GM12801 (cell line): Measurements from ENCODE around the gene APPL2.

Experiments used
- CTCF ChIP-seq: IDR thresholded peaks from one replicate; pipeline ENCODE4 v1.5.1; 2011; ENCODE audit warnings: control low read depth; ENCODE audit not compliant: insufficient read length; ENCODE audit errors: extremely low read depth

The APPL2 gene

GRCh38 chr12:105189293-105189692 is 46.7 kb downstream of the APPL2 start:
- no peak for TF ChIP-seq CTCF

- TF ChIP-seq CTCF, result no peak
Observed at GRCh38 chr12:105177208-105177607, 58.8 kb downstream of the APPL2 start.

GRCh38 chr12:105175397-105175990 is 60.5 kb downstream of the APPL2 start:
- TF ChIP-seq CTCF, result no peak

GRCh38 chr12:105171691-105172436 is 64.1 kb downstream of the APPL2 start:
- no peak for TF ChIP-seq CTCF

GRCh38 chr12:105170139-105170538 is 65.8 kb downstream of the APPL2 start:
- no peak for TF ChIP-seq CTCF

GRCh38 chr12:105168006-105168405 is 68.0 kb downstream of the APPL2 start:
- TF ChIP-seq CTCF, result no peak

GRCh38 chr12:105167346-105167745 is 68.6 kb downstream of the APPL2 start:
- no peak for TF ChIP-seq CTCF
